Activated T-helper 17 cell treated with anti-CD3 and anti-CD28 coated beads, Interleukin-2, amount 50 U/mL, for 72 hours (primary cell): ENCODE measurements around the gene UBQLN1. TPM values are rescaled to one million over a fixed set of nuclear protein-coding genes. Genes with fewer than 3 reads are reported as not detected.
"Not testable (repeated sequence)": the region's sequence is repeated elsewhere in the genome, so short reads cannot be mapped to it uniquely, and the experiment has no call there.

Experiments
- ATAC-seq: fragments of 150-1000 bp; cut with Tn5 transposase; replicated peaks from 2 replicates; pipeline ENCODE4 v1.10.0; 2021; ENCODE audit warnings: mild to moderate bottlenecking, moderate library complexity
- H3K27ac Mint-ChIP-seq: one replicate; pipeline ENCODE4 v1.8.0; 2022; ENCODE audit warnings: mixed read lengths
- H3K27me3 Mint-ChIP-seq: one replicate; pipeline ENCODE4 v1.8.0; 2022; ENCODE audit warnings: mixed read lengths
- H3K36me3 Mint-ChIP-seq: one replicate; pipeline ENCODE4 v1.8.0; 2022; ENCODE audit warnings: low read depth, mild to moderate bottlenecking, mixed read lengths
- H3K4me1 Mint-ChIP-seq: one replicate; pipeline ENCODE4 v1.8.0; 2022; ENCODE audit warnings: mixed read lengths
- H3K4me3 Mint-ChIP-seq: one replicate; pipeline ENCODE4 v1.8.0; 2022; ENCODE audit warnings: mild to moderate bottlenecking, mixed read lengths
- H3K9me3 Mint-ChIP-seq: one replicate; pipeline ENCODE4 v1.8.0; 2022; ENCODE audit warnings: mixed read lengths
- total RNA-seq, 2 donors: library from RNA; stranded (reverse); gene quantifications; one replicate each; pipeline ENCODE4 v1.2.3, GENCODE V29; 2022

The UBQLN1 gene
- total RNA-seq, 2 donors from 2014 or later, result 69.5 to 94.4 TPM

DNA sequence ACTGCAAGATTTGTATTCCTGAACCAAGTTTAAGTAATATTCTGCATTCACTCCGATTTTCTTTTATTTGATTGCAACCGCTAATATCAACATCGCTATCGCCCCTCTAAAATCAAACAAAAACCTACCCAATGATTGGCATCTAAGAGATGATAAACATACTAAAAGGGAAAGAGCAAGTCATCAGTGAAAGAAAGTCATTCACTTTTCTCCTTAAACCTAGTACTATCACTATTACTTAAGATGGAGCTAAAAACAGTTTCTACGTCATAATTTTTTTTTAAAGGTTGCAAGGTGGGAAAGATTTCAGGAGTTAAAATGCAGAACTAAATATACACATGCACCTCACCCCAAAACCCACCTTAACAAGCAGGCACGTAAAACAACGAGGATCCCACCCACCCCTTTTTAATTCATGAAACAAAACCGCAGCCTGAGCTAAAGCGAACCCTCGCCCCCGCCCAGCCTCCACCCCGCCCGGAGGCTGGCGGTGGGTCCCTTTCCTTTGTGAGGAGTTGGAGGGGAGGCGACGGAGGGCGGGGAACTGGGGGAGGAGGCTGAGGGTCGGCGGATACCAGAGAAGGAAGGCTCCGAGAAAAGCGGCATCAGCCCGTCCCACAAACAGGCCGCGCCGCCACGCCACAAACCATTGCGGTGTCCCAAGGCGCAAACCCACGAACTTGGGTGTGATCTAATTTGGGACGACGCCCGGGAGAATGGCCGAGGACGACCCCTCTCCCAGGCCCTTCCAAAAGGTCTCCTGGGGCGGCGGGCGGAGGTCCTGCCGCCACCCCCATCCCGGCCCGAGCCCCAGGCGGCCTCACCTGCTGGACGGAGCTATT lies 861 bp downstream of the UBQLN1 start:
- H3K9me3 Mint-ChIP-seq, result no peaks in the 10 kb centered on the region
- peak; percentile 29 for ATAC-seq
- peak overlapping the region; percentile 90 for H3K4me3 Mint-ChIP-seq
- H3K36me3 Mint-ChIP-seq, result peaks cover 45% of the 10 kb centered on the region
- H3K4me1 Mint-ChIP-seq, result peaks cover 31% of the 10 kb centered on the region
- peak overlapping the region; percentile 94 for H3K27ac Mint-ChIP-seq
- no peaks in the 10 kb centered on the region for H3K27me3 Mint-ChIP-seq

DNA sequence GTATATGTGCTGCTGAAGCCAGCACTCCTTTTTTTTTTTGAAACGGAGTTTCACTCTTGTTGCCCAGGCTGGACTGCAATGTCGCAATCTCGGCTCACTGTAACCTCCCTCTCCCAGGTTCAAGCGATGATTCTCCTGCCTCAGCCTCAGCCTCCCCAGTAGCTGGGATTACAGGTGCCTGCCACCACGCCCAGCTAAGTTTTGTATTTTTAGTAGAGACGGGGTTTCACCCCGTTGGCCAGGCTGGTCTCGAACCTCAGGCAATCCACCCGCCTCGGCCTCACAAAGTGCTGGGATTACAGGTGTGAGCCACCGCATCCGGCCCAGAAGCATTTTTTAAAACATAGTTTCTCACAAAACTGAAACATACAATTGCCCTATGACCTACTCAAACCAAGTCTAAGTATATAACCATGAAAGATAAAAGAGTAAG lies 2.5 kb downstream of the UBQLN1 start:
- H3K36me3 Mint-ChIP-seq, result peaks cover 53% of the 10 kb centered on the region
- H3K9me3 Mint-ChIP-seq, H3K27me3 Mint-ChIP-seq: not testable (repeated sequence)
- peak; percentile 22 for ATAC-seq
- peaks cover 43% of the 10 kb centered on the region for H3K4me1 Mint-ChIP-seq
- H3K4me3 Mint-ChIP-seq, result peak overlapping the region; percentile 90
- H3K27ac Mint-ChIP-seq, result peak overlapping the region; percentile 94

DNA sequence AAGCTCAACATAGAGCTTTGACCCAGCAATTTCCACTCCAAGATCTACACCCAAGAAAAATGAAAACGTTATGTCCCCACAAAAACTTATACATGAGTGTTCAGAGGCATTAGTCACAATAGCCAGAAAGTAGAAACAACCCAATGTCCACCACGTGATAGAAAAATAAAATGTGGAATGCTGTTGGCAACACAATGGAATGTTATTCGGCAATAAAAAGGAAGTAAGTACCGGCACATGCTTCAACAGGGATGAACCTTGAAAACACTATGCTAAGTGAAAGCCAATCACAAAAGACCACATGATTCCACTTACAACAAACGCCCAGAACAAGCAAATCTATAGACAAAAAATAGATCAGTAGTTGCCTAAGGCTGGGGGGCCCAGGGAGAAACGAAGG lies 6.0 kb downstream of the UBQLN1 start:
- no peak overlapping the region for H3K27ac Mint-ChIP-seq
- peaks cover 53% of the 10 kb centered on the region for H3K36me3 Mint-ChIP-seq
- no peaks in the 10 kb centered on the region for H3K27me3 Mint-ChIP-seq
- H3K4me1 Mint-ChIP-seq, result peaks cover 55% of the 10 kb centered on the region
- ATAC-seq, result no peak
- no peaks in the 10 kb centered on the region for H3K9me3 Mint-ChIP-seq
- peak overlapping the region; percentile 42 for H3K4me3 Mint-ChIP-seq

- Mint-ChIP-seq H3K27me3 (no peaks in the 10 kb centered on the region), H3K27ac (no peak overlapping the region), H3K36me3 (peaks cover 49% of the 10 kb centered on the region), H3K9me3 (no peaks in the 10 kb centered on the region), H3K4me3 (peak overlapping the region; percentile 42), H3K4me1 (peaks cover 51% of the 10 kb centered on the region)
- no peak for ATAC-seq
Measured at GRCh38 chr9:83701286-83701685, 6.5 kb downstream of the UBQLN1 start.

- H3K4me3 Mint-ChIP-seq, result peak overlapping the region; percentile 39
- no peaks in the 10 kb centered on the region for H3K27me3 Mint-ChIP-seq
- ATAC-seq, result no peak
- H3K9me3 Mint-ChIP-seq, result no peaks in the 10 kb centered on the region
- peak overlapping the region; percentile 56 for H3K27ac Mint-ChIP-seq
- peaks cover 42% of the 10 kb centered on the region for H3K4me1 Mint-ChIP-seq
- peaks cover 32% of the 10 kb centered on the region for H3K36me3 Mint-ChIP-seq
Measured at GRCh38 chr9:83699615-83700014, 8.1 kb downstream of the UBQLN1 start.

GRCh38 chr9:83698976-83699585 lies 8.7 kb downstream of the UBQLN1 start:
- Mint-ChIP-seq H3K4me1 (peaks cover 47% of the 10 kb centered on the region), H3K27ac (peak overlapping the region; percentile 56)
- peak; percentile 84 for ATAC-seq

GRCh38 chr9:83691492-83691891 lies 16.3 kb downstream of the UBQLN1 start:
- peaks cover 17% of the 10 kb centered on the region for H3K36me3 Mint-ChIP-seq
- H3K27me3 Mint-ChIP-seq, result no peaks in the 10 kb centered on the region
- peaks cover 54% of the 10 kb centered on the region for H3K4me1 Mint-ChIP-seq
- no peak overlapping the region for H3K4me3 Mint-ChIP-seq
- H3K27ac Mint-ChIP-seq, result peak overlapping the region; percentile 3
- no peak for ATAC-seq
- no peaks in the 10 kb centered on the region for H3K9me3 Mint-ChIP-seq

More at GRCh38 chr9:83698976-83699585, 8.7 kb downstream of the UBQLN1 start:
- Mint-ChIP-seq H3K36me3 (peaks cover 30% of the 10 kb centered on the region), H3K4me3 (peak overlapping the region; percentile 39), H3K27me3 (no peaks in the 10 kb centered on the region), H3K9me3 (no peaks in the 10 kb centered on the region)

DNA sequence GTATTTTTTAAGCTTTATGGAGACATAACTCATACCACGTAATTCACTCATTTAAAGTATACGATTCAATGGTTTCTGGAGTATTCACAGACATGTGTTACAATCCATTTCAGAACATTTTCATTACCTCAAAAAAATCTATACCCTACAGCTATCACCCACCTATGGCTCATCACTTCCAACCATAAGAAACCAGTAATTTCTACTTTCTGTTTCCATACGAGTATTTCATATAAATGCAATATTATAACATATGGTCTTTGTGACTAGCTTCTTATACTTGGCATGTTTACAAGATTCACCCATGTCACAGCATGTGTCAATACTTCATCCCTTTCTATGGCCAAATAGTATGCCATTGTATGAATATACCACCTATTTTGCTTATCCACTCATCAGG lies 18.8 kb downstream of the UBQLN1 start:
- Mint-ChIP-seq H3K9me3 (no peaks in the 10 kb centered on the region), H3K27ac (peak overlapping the region; percentile 76), H3K27me3 (no peaks in the 10 kb centered on the region), H3K36me3 (peaks cover 24% of the 10 kb centered on the region), H3K4me3 (peak overlapping the region; percentile 60), H3K4me1 (peaks cover 52% of the 10 kb centered on the region)
- ATAC-seq, result peak; percentile 88

GRCh38 chr9:83681490-83681889 lies 26.3 kb downstream of the UBQLN1 start:
- Mint-ChIP-seq H3K27ac (no peak overlapping the region), H3K36me3 (peaks cover 86% of the 10 kb centered on the region), H3K9me3 (no peaks in the 10 kb centered on the region), H3K27me3 (no peaks in the 10 kb centered on the region), H3K4me1 (peaks cover 21% of the 10 kb centered on the region), H3K4me3 (no peak overlapping the region)
- ATAC-seq, result no peak

- Mint-ChIP-seq H3K4me1 (peaks cover 18% of the 10 kb centered on the region), H3K27ac (peak overlapping the region; percentile 75), H3K27me3 (no peaks in the 10 kb centered on the region), H3K36me3 (peaks cover 98% of the 10 kb centered on the region), H3K4me3 (no peak overlapping the region), H3K9me3 (no peaks in the 10 kb centered on the region)
- ATAC-seq, result no peak
Measured at GRCh38 chr9:83680233-83680632, 27.5 kb downstream of the UBQLN1 start.

GRCh38 chr9:83677596-83677995 lies 30.2 kb downstream of the UBQLN1 start:
- Mint-ChIP-seq H3K27me3 (no peaks in the 10 kb centered on the region), H3K4me1 (peaks cover 14% of the 10 kb centered on the region), H3K27ac (no peak overlapping the region), H3K9me3 (no peaks in the 10 kb centered on the region), H3K4me3 (no peak overlapping the region), H3K36me3 (peaks cover 100% of the 10 kb centered on the region)
- ATAC-seq, result no peak

DNA sequence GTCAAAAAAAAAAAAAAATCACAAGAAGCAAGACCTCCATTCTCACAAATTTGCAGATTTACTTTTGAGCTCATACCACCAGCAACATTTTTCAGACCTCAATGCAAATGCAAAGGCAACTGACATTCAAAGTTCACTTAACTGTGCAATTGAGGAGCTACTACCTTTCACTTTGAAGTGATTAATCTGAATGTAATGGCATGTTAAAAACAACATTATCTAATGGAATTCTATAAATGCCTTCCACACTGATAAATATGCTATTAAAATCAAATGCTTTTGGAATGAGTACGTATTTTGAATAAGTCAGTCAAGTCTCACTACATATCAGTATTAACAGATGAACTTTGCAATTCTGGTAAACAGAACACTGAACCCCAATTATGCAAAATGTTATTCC lies 32.3 kb downstream of the UBQLN1 start:
- ATAC-seq, result no peak
- Mint-ChIP-seq H3K9me3 (no peaks in the 10 kb centered on the region), H3K4me3 (no peak overlapping the region), H3K27ac (no peak overlapping the region), H3K4me1 (peaks cover 2% of the 10 kb centered on the region), H3K27me3 (no peaks in the 10 kb centered on the region), H3K36me3 (peaks cover 100% of the 10 kb centered on the region)

- no peak overlapping the region for H3K4me3 Mint-ChIP-seq
- no peaks in the 10 kb centered on the region for H3K4me1 Mint-ChIP-seq
- peaks cover 87% of the 10 kb centered on the region for H3K36me3 Mint-ChIP-seq
- no peaks in the 10 kb centered on the region for H3K9me3 Mint-ChIP-seq
- H3K27ac Mint-ChIP-seq, result peak overlapping the region; percentile 38
- ATAC-seq, result no peak
- H3K27me3 Mint-ChIP-seq, result no peaks in the 10 kb centered on the region
Measured at GRCh38 chr9:83671451-83671850, 36.3 kb downstream of the UBQLN1 start.

GRCh38 chr9:83670381-83670780 lies 37.4 kb downstream of the UBQLN1 start:
- Mint-ChIP-seq H3K27ac (no peak overlapping the region), H3K36me3 (peaks cover 77% of the 10 kb centered on the region), H3K4me1 (no peaks in the 10 kb centered on the region), H3K4me3 (no peak overlapping the region), H3K9me3 (no peaks in the 10 kb centered on the region), H3K27me3 (no peaks in the 10 kb centered on the region)
- no peak for ATAC-seq

GRCh38 chr9:83669067-83669466 lies 38.7 kb downstream of the UBQLN1 start:
- Mint-ChIP-seq H3K27me3 (no peaks in the 10 kb centered on the region), H3K4me1 (no peaks in the 10 kb centered on the region), H3K4me3 (no peak overlapping the region), H3K36me3 (peaks cover 64% of the 10 kb centered on the region), H3K27ac (no peak overlapping the region), H3K9me3 (no peaks in the 10 kb centered on the region)
- ATAC-seq, result no peak
